HG03139 (cell line): ENCODE data around the gene TSPAN10.

Source experiments
- ATAC-seq: cut with Tn5 transposase; IDR thresholded peaks from one replicate; pipeline ENCODE4 v1.9.1; 2021; ENCODE audit not compliant: unreplicated experiment

TSPAN10 gene

GRCh38 chr17:81631482-81631881, 5.5 kb upstream of the TSPAN10 start:
- ATAC-seq: no peak

GRCh38 chr17:81635431-81635830, 1.6 kb upstream of the TSPAN10 start:
- no peak for ATAC-seq

GRCh38 chr17:81635973-81636504, 957 bp upstream of the TSPAN10 start:
- no peak for ATAC-seq

- no peak for ATAC-seq
Measured at GRCh38 chr17:81638683-81639082, 1.7 kb downstream of the TSPAN10 start.

GRCh38 chr17:81640011-81640410, 3.0 kb downstream of the TSPAN10 start:
- ATAC-seq: no peak

- no peak for ATAC-seq
Measured at GRCh38 chr17:81641825-81642489, 5.0 kb downstream of the TSPAN10 start.

GRCh38 chr17:81644496-81644895, 7.5 kb downstream of the TSPAN10 start:
- no peak for ATAC-seq

GRCh38 chr17:81644976-81645952, 8.3 kb downstream of the TSPAN10 start:
- no peak for ATAC-seq

- ATAC-seq: no peak
Measured at GRCh38 chr17:81646869-81647600, 10.0 kb downstream of the TSPAN10 start.

GRCh38 chr17:81647640-81648012, 10.6 kb downstream of the TSPAN10 start:
- no peak for ATAC-seq

- no peak for ATAC-seq
Measured at GRCh38 chr17:81648013-81648706, 11.2 kb downstream of the TSPAN10 start.

- no peak for ATAC-seq
Measured at GRCh38 chr17:81648707-81649085, 11.7 kb downstream of the TSPAN10 start.

- no peak for ATAC-seq
Measured at GRCh38 chr17:81650951-81651350, 14.0 kb downstream of the TSPAN10 start.

- no peak for ATAC-seq
Measured at GRCh38 chr17:81651692-81652091, 14.7 kb downstream of the TSPAN10 start.

- ATAC-seq: no peak
Measured at GRCh38 chr17:81652906-81653771, 16.1 kb downstream of the TSPAN10 start.

- no peak for ATAC-seq
Measured at GRCh38 chr17:81655378-81656117, 18.6 kb downstream of the TSPAN10 start.

- ATAC-seq: no peak
Measured at GRCh38 chr17:81656118-81656743, 19.2 kb downstream of the TSPAN10 start, which contains the start of gene PDE6G. Gene PDE6G, minus strand, starts transcription at chr17:81656542. Its CDS starts 3,237 bp downstream, at chr17:81653305.

GRCh38 chr17:81656835-81657234, 19.8 kb downstream of the TSPAN10 start:
- ATAC-seq: no peak
